22Rv1 (cell line): ENCODE data around the gene SPECC1.
"Not testable (repeated sequence)": the region's sequence is repeated elsewhere in the genome, so short reads cannot be mapped to it uniquely, and the experiment has no call there.

Experiments
- H3K27ac ChIP-seq: fragments of 450-650 bp; 2 replicates; pipeline ENCODE4 v1.5.1; 2017
- CTCF ChIP-seq: fragments of 450-650 bp; IDR thresholded peaks from 2 replicates; pipeline ENCODE4 v1.5.1; 2017; ENCODE audit warnings: mild to moderate bottlenecking
- ZFX ChIP-seq: fragments of 450-650 bp; IDR thresholded peaks from 2 replicates; pipeline ENCODE4 v1.6.1; 2017; ENCODE audit warnings: antibody characterized with exemption, borderline replicate concordance

Gene SPECC1

GRCh38 chr17:20260268-20260667 lies 251.1 kb downstream of the SPECC1 start:
- no peak for TF ChIP-seq ZFX
- no peak for TF ChIP-seq CTCF
- H3K27ac ChIP-seq: peak overlapping the region; percentile 76

GRCh38 chr17:20262226-20263114 lies 253.3 kb downstream of the SPECC1 start:
- TF ChIP-seq CTCF: no peak
- no peak for TF ChIP-seq ZFX
- no peak overlapping the region for H3K27ac ChIP-seq

- H3K27ac ChIP-seq: not testable (repeated sequence)
These were observed 253.9 kb downstream of the SPECC1 start for GRCh38 chr17:20263115-20263433.

GRCh38 chr17:20263595-20263994 lies 254.4 kb downstream of the SPECC1 start:
- TF ChIP-seq ZFX: no peak
- TF ChIP-seq CTCF: no peak
- H3K27ac ChIP-seq: no peak overlapping the region

- H3K27ac ChIP-seq: no peak overlapping the region
- TF ChIP-seq CTCF: no peak
- no peak for TF ChIP-seq ZFX
These were observed 255.8 kb downstream of the SPECC1 start for GRCh38 chr17:20264996-20265395.

GRCh38 chr17:20266806-20267458 lies 257.8 kb downstream of the SPECC1 start:
- TF ChIP-seq ZFX (no peak), CTCF (no peak)

GRCh38 chr17:20267459-20267842 lies 258.3 kb downstream of the SPECC1 start:
- H3K27ac ChIP-seq: no peak overlapping the region
- no peak for TF ChIP-seq ZFX
- no peak for TF ChIP-seq CTCF

More at GRCh38 chr17:20266806-20267458, 257.8 kb downstream of the SPECC1 start:
- no peak overlapping the region for H3K27ac ChIP-seq

GRCh38 chr17:20270369-20270768 lies 261.2 kb downstream of the SPECC1 start:
- TF ChIP-seq CTCF: no peak
- no peak for TF ChIP-seq ZFX
- no peak overlapping the region for H3K27ac ChIP-seq
